HG03521 (cell line): ENCODE measurements around the gene ZDHHC19.
A peak's percentile ranks its signal among the peaks of the same experiment; 100 is the strongest.
"Not testable (repeated sequence)": the region's sequence is repeated elsewhere in the genome, so short reads cannot be mapped to it uniquely, and the experiment has no call there.

Experiments
- ATAC-seq: cut with Tn5 transposase; IDR thresholded peaks from one replicate; pipeline ENCODE4 v1.9.1; 2021; ENCODE audit warnings: mild to moderate bottlenecking, moderate library complexity; ENCODE audit not compliant: unreplicated experiment

Gene ZDHHC19

GRCh38 chr3:196179380-196180308, 31.6 kb downstream of the ZDHHC19 start:
- ATAC-seq = peak; percentile 53

GRCh38 chr3:196178993-196179379, 32.2 kb downstream of the ZDHHC19 start:
- no peak for ATAC-seq

- no peak for ATAC-seq
Observed at GRCh38 chr3:196177967-196178366, 33.2 kb downstream of the ZDHHC19 start.

DNA sequence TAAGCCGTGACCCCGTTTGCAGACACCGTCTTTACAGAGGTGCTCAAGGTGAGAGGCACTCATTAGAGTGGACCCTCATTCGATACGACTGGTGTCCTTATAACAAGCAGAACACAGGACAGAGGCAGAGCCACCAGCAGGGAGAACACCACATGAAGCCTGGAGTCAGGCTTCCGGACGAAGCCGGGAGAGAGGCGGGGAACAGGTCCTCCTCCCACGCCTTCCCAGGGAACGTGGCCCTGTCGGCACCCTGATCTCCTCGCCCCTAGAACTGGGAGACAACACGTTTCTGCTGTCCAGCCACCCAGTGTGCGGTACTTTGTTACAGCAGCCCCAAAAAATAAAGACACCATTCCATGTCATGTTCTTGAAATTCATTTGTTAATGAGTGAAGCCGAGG, 33.6 kb downstream of the ZDHHC19 start:
- ATAC-seq = no peak

DNA sequence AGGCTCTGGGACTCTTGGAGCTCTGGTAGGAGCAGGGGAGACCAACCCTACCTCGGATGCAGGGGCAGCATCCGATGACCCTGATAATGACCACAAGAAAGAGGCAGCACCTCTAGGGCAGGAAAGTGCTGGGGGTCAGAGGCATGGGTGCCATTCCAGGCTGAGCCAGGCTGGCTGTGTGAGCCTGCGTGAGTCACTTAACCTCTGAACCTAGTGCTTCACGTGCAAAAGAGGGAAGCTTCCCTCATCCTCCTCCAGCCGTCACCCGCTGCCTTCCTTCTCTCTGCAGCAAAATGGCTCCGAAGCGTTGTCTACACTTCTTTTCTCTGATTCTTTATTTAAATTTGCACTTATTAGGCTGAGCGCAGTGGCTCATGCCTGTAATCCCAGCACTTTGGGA, 35.5 kb downstream of the ZDHHC19 start:
- no peak for ATAC-seq

DNA sequence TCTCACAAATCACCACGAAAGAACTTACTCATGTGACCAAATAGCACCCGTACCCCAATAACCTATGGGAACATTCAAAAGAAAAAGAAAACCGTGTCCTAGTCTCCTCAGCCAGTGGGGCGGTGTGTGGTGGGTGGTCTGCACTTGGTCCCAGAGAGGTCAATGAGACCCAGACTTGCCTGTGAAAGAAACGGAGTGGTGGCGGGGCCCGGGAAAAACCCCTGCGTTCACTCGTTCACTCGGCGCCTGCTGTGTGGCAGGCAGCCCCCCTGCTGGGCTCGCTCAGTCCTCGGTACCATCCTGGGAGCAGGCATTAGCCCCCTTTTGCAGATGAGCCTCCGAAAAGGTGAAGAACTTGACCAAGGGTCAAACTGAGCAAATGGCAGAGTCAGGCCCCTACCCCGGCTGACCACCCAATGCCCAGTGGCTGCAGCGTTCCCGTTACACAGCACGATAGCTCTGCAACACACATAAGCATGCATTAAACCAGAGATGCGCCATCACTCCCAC, 36.0 kb downstream of the ZDHHC19 start:
- no peak for ATAC-seq

DNA sequence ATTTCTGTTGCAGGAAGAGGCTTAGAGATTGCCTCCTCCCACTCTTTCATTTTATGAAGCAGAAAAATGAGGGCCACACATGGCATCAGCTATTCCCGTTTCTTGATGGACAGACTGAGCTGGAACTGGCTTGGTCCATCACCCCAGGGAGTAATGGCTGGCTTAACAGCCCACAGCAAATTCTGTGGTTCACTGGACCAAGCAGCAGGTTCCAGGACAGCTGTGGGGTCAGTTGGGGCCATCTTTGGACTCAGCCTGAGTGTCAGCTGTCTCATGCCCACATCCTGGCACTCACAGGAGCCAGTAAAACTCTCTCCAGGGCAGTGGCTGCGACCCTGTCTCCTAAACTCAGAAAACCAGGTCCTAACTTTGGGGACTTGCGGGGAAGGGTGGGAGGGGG, 36.5 kb downstream of the ZDHHC19 start:
- no peak for ATAC-seq

GRCh38 chr3:196170296-196170695, 40.9 kb downstream of the ZDHHC19 start:
- not testable (repeated sequence) for ATAC-seq

DNA sequence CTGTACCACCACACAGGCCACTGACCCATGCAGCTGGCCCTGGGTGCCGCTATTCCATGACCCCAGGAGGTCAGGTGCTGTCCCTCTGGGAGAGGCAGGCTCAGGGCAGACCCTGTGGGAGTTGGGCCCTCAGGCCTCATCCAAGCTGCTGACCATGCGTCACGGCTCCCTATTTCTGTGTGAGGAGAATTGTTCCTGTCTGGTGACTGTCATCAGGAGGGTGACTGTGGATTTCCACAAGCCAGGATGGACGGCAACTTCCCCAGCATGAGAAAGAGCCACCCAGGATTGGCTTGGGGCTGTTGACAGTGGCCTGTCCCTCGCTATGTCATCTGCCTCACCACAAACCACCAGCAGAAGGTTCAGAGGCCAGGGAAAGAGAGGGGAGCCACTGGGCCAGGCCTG, 41.4 kb downstream of the ZDHHC19 start:
- no peak for ATAC-seq

- ATAC-seq = no peak
Observed at GRCh38 chr3:196168808-196169391, 42.3 kb downstream of the ZDHHC19 start.

- ATAC-seq = no peak
Observed at GRCh38 chr3:196166741-196167140, 44.5 kb downstream of the ZDHHC19 start.

GRCh38 chr3:196165850-196166249, 45.4 kb downstream of the ZDHHC19 start:
- ATAC-seq = no peak

DNA sequence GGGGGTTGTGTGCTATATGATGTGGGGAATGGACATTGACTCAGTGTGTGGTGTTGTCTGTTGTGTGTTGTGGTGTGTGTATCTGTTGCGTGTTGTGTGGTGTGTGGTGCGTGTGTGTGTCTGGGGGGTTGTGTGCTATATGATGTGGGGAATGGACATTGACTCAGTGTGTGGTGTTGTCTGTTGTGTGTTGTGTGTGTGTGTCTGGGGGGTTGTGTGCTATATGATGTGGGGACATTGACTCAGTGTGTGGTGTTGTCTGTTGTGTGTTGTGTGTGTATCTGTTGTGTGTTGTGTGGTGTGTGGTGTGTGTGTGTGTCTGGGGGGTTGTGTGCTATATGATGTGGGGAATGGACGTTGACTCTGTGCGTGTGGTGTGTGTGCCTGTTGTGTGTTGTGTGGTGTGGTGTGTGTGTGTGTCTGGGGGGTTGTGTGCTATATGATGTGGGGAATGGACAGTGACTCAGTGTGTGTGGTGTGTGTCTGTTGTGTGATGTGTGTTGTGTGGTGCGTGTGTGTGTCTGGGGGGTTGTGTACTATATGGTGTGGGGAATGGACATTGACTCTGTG, 46.1 kb downstream of the ZDHHC19 start:
- ATAC-seq = not testable (repeated sequence)

DNA sequence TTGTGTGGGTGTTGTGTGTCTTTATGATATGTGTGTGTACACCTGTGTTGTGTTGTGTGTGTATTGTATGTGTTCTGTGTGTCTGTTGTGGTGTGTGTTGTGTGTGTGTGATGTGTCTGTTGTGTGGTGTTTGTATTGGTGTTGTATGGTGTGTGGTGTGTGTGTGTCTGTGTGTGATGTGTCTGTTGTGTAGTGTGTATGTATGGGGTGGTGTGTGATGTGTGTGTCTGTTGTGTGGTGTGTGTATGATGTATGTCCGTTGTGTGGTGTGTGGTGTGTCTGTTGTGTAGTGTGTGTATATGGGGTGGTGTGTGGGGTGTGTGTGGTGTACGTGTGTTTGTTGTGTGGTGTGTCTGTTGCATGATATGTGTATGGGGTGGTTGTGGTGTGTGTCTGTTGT, 46.6 kb downstream of the ZDHHC19 start:
- no peak for ATAC-seq

GRCh38 chr3:196163666-196164493, 47.3 kb downstream of the ZDHHC19 start:
- no peak for ATAC-seq

- ATAC-seq = no peak
Observed at GRCh38 chr3:196163212-196163611, 48.0 kb downstream of the ZDHHC19 start.

GRCh38 chr3:196162679-196163078, 48.5 kb downstream of the ZDHHC19 start:
- no peak for ATAC-seq

GRCh38 chr3:196159952-196160804, 51.0 kb downstream of the ZDHHC19 start:
- ATAC-seq = peak; percentile 64

DNA sequence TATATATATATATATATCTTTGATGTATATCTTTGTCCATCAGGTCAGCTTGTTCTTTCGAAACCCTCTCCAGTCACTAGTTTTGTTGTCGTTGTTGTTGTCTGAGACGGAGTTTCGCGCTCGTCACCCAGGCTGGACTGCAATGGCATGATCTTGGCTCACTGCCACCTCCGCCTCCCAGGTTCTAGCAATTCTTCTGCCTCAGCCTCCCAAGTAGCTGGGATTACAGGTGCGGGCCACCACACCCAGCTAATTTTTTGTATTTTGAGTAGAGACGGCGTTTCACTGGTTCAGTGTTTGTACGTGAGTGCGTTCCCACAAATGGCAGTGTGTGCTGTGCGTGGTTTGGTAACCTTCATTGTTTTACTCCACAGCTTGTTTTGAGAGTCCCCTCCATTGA, 51.7 kb downstream of the ZDHHC19 start:
- ATAC-seq = no peak

DNA sequence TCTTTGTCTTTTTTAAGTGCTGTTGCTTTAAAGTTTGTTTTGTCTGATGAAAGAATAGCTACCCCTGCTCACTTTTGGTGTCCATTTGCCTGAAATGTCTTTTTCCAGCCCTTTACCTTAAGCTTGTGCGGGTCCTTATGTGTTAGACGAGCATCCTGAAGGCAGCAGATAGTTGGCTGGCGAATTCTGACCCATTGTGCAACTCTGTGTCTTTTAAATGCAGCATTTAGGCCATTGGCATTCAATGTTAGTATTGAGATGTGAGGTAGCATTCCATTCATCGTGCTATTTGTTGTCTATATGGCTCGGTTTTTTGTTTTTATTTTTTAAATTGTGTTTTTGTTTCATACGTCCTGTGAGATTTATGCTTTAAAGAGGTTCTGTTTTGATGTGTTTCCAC, 55.0 kb downstream of the ZDHHC19 start:
- no peak for ATAC-seq
